Stimulated activated CD4-positive, alpha-beta T cell treated with anti-CD3 and anti-CD28 coated beads, TNF-alpha, amount 100 ng/mL, for 1 hour (primary cell): Measurements from ENCODE around the gene PAGE2B.
"Not testable (repeated sequence)": the region's sequence is repeated elsewhere in the genome, so short reads cannot be mapped to it uniquely, and the experiment has no call there.

Source experiments
- DNase-seq, 3 donors: peaks; one replicate each; pipeline ENCODE4 v3.0.0-alpha.2; 2020; ENCODE audit warnings: low read depth in 3 of 3, low spot score in 1 of 3

PAGE2B gene, protein sequence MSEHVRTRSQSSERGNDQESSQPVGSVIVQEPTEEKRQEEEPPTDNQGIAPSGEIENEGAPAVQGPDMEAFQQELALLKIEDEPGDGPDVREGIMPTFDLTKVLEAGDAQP

DNA sequence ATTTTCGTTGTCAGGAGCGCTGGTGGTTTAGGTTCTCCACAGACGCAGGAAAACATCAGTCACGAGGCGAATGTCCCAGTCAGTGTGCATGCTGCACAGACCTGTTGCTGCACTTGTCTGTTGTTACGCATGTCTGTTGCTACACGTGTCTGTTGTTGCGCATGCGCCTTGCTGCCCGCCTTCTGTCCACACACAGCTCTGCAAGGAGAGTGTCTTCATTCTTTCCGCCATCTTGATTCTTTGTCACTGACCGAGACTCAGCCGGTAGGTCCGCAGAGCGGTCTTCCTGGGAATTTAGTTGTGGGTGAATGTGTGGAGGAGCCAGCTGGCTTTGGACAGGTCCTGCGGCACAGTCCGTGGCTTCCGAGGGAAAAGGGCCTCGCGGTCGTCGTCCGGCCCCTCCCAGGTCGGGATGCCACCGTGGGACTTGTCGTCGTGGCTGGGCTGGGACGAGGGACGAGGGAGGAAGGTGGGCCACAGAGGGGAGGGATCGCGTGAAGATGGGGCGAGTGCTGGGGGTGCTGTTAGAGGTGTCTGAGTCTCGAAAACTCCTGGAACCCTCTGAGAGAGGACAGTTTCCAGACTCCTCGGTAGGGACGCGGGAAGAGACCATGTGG lies at the start of gene PAGE2B:
PAGE2B (plus strand) TSS at position 180 of the 617 bp plus-strand sequence. CDS start 1,012 bp downstream, outside the sequence.
- no peak for DNase-seq

DNA sequence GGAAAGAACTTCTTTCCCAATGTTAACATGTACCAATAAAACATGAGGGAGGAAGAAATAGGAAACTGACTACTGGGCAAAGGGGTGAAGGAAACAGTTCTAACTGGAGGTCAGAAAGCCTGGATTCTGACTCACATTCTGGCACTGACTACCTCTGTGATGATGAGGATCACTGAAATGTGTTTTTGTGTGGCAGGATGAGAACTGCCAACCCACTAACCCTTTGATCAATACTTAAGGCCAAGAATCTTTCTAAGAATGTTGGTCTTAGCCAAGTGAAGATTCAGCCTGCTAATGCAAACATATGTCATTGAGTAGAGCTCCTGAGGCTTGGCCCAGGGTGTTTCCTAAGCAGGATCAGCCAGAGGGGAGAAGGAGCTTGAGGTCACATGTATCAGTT lies 48.7 kb upstream of the PAGE2B start:
- DNase-seq: no peak

DNA sequence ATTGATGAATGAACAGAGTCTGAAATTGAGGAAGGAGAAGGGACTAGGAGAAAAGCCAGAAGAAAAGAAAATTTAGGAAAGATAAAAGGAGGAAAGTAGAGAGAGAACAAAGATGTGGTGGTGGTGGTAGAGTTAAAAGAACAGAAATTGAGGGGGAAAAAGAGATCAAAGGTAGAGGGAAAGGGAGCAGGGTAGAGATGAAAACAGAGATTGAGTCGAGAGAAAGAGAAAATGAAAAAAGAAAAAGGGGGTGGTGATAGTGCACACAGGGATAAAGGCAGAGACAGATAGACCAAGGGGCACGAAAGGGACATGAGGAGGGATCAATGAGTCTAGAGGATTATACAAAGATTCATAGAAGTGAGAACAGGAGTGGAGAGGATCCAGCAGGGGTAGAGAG lies 48.0 kb upstream of the PAGE2B start:
- DNase-seq: no peak

DNA sequence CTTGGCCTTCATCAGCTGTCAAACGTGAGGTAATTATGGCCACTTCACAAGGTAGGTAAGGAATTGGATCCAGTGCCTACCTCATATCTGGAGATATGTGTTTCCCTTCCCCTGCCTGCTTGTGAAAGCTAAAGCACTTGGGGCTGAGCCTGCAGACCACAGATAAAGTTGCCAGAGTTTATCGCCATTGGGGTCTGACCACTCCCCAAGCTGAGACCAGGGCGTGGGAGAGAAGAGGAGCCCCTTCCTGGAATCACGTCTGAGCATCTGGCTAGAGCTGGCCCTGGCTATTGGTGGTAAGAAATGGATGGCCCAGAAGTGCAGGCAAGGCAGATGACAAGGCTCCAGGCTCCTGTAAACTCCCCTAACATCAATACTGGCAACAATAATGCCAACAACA lies 46.8 kb upstream of the PAGE2B start:
- no peak for DNase-seq

DNA sequence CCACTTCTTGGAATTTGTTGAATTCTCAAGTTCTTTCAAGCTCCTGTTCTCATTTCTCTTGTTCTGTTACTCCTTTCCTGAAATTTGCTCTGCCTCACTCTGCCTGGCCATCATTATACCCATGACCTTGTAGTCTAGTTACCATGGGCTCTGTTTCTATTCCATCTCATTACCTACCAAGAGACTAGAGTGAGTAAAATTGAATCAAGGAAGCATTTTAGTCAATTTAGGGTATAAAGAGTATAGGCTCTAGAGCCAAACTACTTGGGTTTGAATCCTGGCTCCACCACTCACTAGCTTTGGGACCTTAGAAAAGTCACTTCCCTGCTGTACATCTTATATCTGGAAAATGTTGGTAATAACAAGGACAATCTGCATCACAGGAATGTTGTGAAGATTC lies 46.2 kb upstream of the PAGE2B start:
- no peak for DNase-seq

DNA sequence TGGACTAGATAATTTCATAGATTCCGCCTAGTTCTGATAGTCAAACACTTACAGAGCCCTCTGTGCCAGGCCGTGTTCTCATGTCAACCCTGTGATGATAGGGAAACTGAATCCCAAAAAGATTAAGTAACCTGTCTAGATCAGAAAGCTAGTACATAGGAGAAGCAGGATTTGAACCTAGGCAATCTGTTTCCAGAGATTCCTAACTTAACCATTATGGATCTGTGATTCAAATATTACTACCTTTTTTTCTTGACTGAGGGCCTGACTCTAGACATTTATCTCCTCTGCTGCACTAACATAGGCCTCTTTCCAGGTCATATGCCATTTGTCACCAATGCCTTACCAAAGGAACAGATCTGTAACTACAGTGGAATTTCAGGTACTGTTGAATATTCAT lies 45.5 kb upstream of the PAGE2B start:
- DNase-seq: no peak

DNA sequence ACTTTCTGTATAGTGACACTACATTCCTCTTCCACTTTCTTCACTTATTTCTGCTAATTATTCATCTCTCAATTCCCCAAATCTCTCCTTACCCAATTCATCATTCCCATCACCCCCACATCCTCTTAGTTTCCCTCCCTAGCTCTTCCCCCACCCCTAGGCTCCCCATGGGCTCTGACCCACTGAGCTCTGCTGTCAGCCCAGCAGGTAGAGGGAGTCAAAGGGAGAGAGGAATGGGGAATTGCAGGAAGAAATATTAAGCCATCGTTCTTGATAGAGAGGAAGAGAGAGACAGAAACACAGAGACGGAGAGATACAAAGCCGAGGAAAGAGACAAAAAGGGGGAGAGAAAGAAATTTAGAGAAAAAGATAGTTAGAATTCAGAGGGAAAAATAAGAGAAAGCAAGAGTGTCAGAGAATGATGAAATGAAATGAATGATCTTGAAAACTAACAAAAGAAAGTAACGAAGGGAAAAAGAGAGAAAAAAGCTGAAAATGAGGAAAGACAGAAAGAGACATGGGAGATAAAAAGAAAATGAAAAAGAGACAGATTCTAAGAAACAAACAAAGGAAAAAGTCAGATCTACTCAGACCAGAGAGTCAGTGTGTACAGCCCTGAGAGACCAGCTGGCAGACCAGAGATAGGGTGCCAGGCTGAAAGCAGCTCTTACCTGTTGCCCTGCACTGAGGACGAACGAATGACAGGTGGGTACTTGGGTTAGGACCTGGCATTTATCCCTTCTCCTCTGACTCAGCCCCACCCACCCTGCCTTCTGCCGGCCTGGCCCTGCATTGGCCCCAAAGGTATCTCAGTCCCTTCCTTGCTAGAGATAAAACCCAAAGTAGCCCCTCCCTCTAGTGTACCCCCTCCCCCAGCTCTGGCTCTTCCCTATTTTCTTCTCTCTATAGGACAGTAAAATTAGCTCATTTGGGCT lies 44.3 kb upstream of the PAGE2B start, which contains the start of gene ALAS2:
ALAS2 (minus strand) TSS at position 707 of the 935 bp plus-strand sequence. CDS start 4,977 bp downstream, outside the sequence.
- DNase-seq: no peak

DNA sequence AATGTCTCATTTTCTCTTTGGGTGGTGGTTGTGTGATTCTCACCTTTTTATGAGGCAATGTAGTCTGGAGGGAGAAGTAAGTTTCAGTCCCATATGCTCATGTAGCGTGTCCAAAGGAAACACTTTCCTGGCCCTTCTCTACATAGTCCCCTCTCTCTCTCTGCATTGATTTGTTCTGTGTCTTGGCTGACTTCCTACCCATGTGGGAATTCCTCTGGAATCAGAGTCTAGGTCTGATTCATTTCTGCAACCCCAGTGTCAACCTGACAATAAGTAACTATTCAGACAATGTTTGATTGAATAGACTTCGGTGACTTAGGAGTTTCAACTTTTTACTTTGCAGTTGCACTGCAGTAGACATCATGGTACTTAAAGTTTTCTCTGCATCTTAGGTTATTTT lies 41.4 kb upstream of the PAGE2B start:
- DNase-seq: no peak

DNA sequence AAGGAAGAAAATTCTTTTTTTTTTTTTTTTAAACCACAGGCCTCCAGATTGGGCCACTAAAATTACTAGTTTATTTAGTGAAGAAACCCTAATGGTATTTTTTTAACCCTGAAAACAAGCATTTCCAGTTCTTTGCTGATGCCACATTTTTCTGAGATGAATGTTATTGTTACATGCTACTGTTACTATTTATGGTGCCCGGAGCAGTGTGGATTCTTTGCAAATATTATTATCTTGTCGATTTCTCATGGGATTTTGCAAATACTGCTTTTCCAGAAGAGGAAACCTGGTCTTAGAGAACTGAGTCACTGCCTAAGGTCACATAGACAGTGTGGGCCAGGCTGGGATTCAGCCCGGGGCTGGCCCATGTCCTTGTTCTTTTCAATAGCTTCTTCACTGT lies 35.4 kb upstream of the PAGE2B start:
- DNase-seq: no peak

DNA sequence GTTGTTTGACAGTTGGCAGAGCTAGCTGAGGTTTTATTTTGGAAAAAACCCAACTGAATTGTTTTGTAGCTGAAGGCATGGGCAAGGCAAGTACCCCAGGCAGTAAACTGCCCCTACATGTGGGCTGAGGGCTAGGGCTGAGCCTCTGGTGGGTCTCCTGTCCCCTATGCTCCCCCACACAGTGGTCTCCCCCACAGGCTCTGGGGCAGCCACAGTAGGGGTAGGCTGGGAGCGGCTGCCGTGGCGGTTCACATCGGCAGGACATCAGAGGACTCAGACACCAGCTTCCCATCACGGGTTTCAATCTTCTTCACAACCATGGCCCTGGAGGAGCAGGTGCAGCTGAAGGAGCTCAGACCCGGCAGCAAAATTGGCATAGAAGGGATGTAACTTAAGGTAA lies 33.3 kb upstream of the PAGE2B start:
- DNase-seq: no peak

DNA sequence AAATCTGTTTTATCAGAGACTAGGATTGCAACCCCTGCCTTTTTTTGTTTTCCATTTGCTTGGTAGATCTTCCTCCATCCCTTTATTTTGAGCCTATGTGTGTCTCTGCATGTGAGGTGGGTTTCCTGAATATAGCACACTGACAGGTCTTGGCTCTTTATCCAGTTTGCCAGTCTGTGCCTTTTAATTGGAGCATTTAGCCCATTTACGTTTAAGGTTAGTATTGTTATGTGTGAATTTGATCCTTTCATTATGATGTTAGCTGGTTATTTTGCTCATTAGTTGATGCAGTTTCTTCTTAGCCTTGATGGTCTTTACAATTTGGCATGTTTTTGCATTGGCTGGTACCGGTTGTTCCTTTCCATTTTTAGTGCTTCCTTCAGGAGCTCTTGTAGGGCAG lies 24.2 kb upstream of the PAGE2B start:
- DNase-seq: not testable (repeated sequence)

DNA sequence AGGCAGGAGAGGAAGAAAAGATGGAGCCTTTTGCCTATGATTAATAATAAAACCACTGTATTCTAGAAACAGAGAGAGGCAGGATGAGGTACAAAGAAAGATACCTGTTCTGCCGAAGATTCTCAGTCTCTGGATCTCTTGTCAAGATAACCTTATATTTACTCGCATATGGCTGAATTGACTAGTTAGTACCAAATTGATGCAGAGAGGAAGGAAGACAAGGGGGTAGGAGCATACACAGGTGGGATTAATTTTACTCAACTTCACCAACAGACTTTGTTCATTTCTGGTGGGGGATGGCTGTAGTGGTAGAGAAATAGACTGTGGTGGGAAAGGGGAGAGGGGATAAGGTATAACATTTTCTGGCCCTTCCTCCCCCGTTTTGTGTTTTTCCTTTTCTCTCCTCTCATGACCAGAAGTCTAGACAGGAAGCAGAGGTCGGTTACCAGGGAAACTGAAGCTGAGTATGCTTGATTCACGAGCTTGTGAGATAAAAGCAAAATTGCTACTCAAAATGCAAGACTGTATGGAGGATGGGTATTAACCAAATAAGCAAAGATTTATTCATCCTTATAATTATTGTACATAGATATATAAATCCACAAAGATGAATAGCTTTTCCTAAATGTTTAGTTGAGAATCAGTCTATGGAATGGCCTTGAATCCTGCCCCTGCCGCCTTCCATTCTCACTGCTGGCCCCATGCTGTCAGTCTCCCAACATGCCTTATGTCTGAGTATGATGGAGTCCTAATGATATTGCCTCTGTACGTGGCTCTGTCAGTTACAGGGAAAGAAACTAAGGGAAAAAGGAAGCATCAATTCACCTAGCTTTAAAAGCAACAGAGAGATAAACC lies 17.8 kb upstream of the PAGE2B start:
- peak in 2 of 3 donors; percentile 2 to 4 for DNase-seq

DNA sequence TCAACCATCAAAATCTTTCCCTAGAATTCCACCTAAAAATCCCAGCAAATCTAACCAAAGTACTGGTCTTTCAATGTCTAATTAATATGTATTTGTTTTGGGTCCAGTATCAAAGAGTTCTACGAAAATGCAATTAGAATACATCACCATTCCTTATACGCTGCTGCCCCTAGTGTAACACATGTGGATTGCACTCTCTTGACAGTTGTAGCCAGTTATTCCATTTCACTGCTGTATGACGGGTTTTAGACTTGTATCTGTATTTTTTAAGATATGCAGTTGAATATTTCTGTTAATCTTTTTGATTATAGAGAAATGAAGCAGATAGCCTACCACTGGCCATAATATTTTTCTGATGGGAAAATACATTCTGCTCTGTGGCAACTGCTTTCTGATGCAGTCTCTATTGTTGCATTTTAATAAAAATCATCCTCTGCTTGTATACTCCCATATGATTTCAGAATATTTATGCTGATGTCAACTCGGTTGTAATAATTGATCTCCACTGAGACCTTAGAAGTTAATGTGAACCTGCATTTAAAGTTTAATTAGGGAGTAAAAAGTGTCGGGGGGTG lies 17.1 kb upstream of the PAGE2B start:
- peak in 1 of 3 donors; percentile 5 for DNase-seq

DNA sequence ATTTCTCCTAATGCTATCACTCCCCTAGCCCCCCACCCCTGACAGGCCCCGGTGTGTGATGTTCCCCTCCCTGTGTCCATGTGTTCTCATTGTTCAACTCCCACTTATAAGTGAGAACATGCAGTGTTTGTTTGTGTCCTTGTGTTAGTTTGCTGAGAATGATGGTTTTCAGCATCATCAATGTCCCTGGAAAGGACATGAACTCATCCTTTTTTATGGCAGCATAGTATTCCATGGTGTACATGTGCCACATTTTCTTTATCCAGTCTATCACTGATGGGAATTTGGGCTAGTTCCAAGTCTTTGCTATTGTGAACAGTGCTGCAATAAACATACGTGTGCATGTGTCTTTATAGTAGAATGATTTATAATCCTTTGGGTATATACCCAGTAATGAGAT lies 7.7 kb upstream of the PAGE2B start:
- DNase-seq: not testable (repeated sequence)

DNA sequence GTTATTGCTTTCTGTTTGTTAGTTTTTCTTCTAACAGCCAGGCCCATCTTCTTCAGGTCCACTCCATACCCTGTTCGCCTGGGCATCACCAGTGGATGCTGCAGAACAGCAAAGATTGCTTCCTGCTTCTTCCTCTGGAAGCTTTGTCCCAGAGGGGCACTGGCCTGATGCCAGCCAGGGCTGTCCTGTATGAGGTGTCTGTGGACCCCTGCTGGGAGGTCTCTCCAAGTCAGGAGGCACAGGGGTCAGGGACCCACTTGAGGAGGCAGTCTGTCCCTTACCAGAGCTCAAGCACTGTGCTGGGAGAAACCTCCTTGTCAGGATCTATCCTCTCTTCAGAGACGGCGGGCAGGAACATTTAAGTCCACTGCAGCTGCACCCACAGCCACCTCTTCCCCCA lies 2.5 kb upstream of the PAGE2B start:
- no peak for DNase-seq

DNA sequence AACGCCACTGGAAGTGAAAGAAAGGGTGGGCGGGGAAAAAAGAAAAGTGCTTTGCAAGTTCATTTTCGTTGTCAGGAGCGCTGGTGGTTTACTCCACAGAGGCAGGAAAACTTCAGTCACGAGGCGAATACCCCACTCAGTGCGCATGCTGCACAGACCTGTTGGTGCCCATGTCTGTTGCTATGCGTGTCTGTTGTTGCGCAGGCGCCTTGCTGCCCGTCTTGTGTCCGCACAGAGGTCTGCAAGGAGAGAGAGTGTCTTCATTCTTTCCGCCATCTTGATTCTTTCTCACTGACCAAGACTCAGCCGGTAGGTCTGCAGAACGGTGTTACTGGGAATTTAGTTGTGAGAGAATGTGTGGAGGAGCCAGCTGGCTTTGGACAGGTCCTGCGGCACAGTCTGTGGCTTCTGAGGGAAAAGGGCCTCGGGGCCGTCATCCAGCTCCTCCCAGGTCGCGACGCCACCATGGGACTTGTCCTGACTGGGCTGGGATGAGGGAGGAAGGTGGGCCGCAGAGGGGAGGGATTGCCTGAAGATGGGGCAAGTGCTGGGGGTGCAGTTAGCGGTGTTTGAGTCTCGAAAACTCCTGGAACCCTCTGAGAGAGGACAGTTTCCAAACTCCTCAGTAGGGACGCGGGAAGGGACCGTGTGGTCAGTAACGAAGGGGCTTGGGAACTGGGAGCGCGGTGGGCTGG lies 14.1 kb downstream of the PAGE2B start, which contains the start of gene PAGE2:
PAGE2 (plus strand) TSS at position 224 of the 695 bp plus-strand sequence. CDS start 1,003 bp downstream, outside the sequence.
- DNase-seq: no peak

DNA sequence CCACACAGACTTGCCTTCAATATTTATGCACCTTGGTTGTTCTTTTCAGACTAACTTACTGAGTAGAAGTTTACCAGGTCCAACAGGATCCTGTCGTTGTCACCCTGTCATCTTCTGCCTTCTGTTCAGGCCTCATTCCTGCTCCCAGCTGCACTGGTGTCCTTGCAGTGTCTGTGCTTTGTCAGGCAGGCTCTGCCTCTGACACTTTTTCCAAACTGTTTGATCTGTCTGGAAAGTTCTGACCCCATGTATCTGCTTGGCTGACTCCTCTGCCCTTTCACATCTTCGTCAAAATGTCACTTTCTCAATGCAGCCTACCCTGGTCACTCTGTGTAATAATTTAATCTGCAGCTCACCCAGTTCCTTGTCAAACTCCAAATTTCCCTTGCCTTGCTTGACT lies 23.9 kb downstream of the PAGE2B start:
- DNase-seq: no peak

DNA sequence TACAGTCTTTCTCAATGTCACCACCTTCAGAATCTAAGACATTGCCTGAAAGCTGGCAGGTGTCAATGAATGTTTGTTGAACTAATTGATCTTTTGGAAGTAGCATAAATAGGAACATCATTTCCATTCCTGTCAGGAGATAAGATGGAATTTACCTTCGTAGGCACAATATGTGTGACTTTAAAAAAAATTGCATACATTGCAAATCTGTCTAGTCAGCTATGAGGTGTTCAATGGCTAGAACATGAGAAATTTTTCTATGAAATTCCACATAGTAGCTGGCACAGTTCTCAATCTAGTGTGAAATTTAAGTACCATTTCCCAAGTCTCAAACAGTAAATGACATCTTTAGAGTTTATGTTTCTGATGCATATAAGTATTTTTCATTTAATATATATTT lies 24.3 kb downstream of the PAGE2B start:
- DNase-seq: no peak

DNA sequence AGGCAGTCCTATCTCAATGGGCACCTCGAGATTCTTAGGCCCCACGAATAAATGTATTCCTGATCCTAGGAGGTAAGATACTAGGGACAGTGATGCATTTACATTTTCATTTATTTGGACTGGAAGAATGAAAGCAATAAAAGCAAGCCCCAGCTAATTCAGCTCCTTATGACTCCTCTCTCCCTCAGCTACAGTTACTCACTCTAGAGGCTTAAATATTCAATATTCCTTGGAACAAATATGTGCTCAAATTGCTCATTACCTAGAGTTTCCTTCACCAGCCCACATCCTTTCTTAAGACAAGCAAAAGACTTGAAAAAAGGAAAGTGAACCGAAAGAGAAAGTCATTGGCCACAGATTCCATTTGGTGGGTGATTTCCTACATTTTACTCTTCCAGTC lies 27.9 kb downstream of the PAGE2B start:
- no peak for DNase-seq

DNA sequence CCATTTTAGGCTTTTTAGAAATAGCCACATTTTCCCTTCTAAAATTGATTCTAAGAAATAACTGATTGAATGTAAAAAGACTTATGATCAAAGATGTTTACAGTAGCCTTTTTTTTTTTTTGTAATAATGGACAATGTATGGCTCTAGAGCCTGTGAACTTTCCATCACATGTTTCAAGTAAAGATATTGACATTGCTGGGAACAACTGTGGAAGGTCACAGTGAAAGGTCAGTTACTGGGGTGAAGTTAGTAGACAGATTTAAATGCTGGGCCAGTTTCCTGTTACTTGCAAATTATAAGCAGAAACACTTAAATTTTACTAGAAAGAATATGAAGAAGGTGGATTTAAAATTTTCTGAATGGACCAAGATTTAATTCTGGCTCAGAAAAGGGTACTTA lies 32.4 kb downstream of the PAGE2B start:
- DNase-seq: no peak
